HCT116 (cell line): ENCODE measurements around the gene CD300LB.

Source experiments
- ATF3 ChIP-seq: IDR thresholded peaks from 2 replicates; pipeline ENCODE4 v1.6.1; 2012
- CTCF ChIP-seq, 3 experiments: fragments of 200-600 bp in 1 of 3; sonication (generic) in 1 of 3; IDR thresholded peaks in 2 of 3; conservative IDR thresholded peaks in 1 of 3; 2 replicates each; pipeline ENCODE4 v1.5.1; 2012 to 2017; ENCODE audit warnings: low read depth in 2 of 3, low read length in 2 of 3, antibody characterized with exemption in 1 of 3, borderline replicate concordance in 1 of 3, control low read depth in 1 of 3, mild to moderate bottlenecking in 1 of 3, mixed read lengths in 1 of 3, mixed run types in 1 of 3, moderate library complexity in 1 of 3; ENCODE audit not compliant: insufficient read depth in 1 of 3
- EZH2 ChIP-seq: fragments of 200-600 bp; sonication (generic); IDR thresholded peaks from 2 replicates; pipeline ENCODE4 v1.6.1; 2017; ENCODE audit warnings: antibody characterized with exemption, mixed run types
- FOSL1 ChIP-seq: IDR thresholded peaks from 2 replicates; pipeline ENCODE4 v1.6.1; 2012; ENCODE audit warnings: low read depth
- POLR2AphosphoS5 ChIP-seq: IDR thresholded peaks from 2 replicates; pipeline ENCODE4 v1.6.1; 2011; ENCODE audit warnings: mild to moderate bottlenecking, low read depth, low read length, moderate library complexity

GRCh38 chr17:74552037-74552436, 20.8 kb upstream of the CD300LB start:
- TF ChIP-seq EZH2 (no peak), CTCF (IDR thresholded peaks at IDR 0.05 in 2 of 3, conservative IDR thresholded peaks at IDR 0.05 in 1 of 3; ENCODE audit: borderline replicate concordance in 1 of 3, insufficient read depth in 1 of 3, low read depth in 2 of 3, low read length in 2 of 3) (no peak), FOSL1 (no peak), POLR2AphosphoS5 (no peak), ATF3 (no peak)
